Lung (tissue), 12 donors: ENCODE measurements around the gene TNNC2. TPM values are rescaled to one million over a fixed set of nuclear protein-coding genes. Genes with fewer than 3 reads are reported as not detected.
A peak's percentile ranks its signal among the peaks of the same experiment; 100 is the strongest.
"Not testable (repeated sequence)": the region's sequence is repeated elsewhere in the genome, so short reads cannot be mapped to it uniquely, and the experiment has no call there.

Experiments
- ATAC-seq: fragments of 200-7000 bp; cut with Tn5 transposase; one replicate; pipeline ENCODE4 v1.9.1; 2020; ENCODE audit warnings: moderate number of reproducible peaks; ENCODE audit not compliant: insufficient read depth, low FRiP score
- DNase-seq, 3 donors: peaks; one replicate each; pipeline ENCODE4 v3.0.0-alpha.2; 2013 to 2017
- H3K27ac ChIP-seq, 2 donors: one replicate each; pipeline ENCODE4 v1.5.1; 2013; ENCODE audit warnings: mild to moderate bottlenecking in 2 of 2, moderate library complexity in 2 of 2, control low read depth in 1 of 2, inconsistent platforms in 1 of 2, low read depth in 1 of 2, low read length in 1 of 2
- H3K27me3 ChIP-seq, 3 donors: one replicate each; pipeline ENCODE4 v1.5.1; 2013; ENCODE audit warnings: low read length in 2 of 3; ENCODE audit not compliant: control insufficient read depth in 3 of 3, insufficient read depth in 3 of 3
- H3K36me3 ChIP-seq, 4 donors: one replicate each; pipeline ENCODE4 v1.5.1; 2013; ENCODE audit warnings: low read length in 4 of 4, mild to moderate bottlenecking in 1 of 4, moderate library complexity in 1 of 4; ENCODE audit not compliant: control insufficient read depth in 4 of 4, insufficient read depth in 4 of 4
- H3K4me1 ChIP-seq, 5 donors: one replicate each; pipeline ENCODE4 v1.5.1; 2013; ENCODE audit warnings: low read length in 5 of 5, mild to moderate bottlenecking in 2 of 5, moderate library complexity in 1 of 5; ENCODE audit not compliant: control insufficient read depth in 5 of 5, insufficient read depth in 5 of 5
- H3K4me3 ChIP-seq: one replicate; pipeline ENCODE4 v1.5.1; 2013; ENCODE audit warnings: mild to moderate bottlenecking, control low read depth, moderate library complexity
- H3K9ac ChIP-seq, 2 donors: one replicate each; pipeline ENCODE4 v1.5.1; 2013; ENCODE audit warnings: low read length in 2 of 2, control low read depth in 1 of 2; ENCODE audit not compliant: insufficient read depth in 1 of 2
- H3K9me3 ChIP-seq, 4 donors: one replicate each; pipeline ENCODE4 v1.5.1; 2013; ENCODE audit warnings: low read length in 3 of 4, mild to moderate bottlenecking in 1 of 4, moderate library complexity in 1 of 4; ENCODE audit not compliant: control insufficient read depth in 4 of 4, insufficient read depth in 3 of 4
- CTCF ChIP-seq: IDR thresholded peaks from 2 replicates; pipeline ENCODE4 v1.5.1; 2012; ENCODE audit warnings: mild to moderate bottlenecking; ENCODE audit errors: control extremely low read depth, extremely low read depth
- WGBS, 2 donors: extraction: QIAGEN DNeasy Blood & Tissue Kit; methylation state at CpG; one replicate each; pipeline ENCODE4 v1.1.7; 2013; 5-methylcytosine and 5-hydroxymethylcytosine counted together
- polyA plus RNA-seq, 2 donors: library from polyadenylated mRNA; stranded (reverse); fragments of 200-250 nt; gene quantifications; one replicate each; pipeline ENCODE4 v1.2.1, GENCODE V29; 2013
- total RNA-seq, 2 donors: library from RNA; depleted of rRNA in 1 of 2; stranded (reverse); fragments of >200 nt in 1 of 2; gene quantifications; one replicate each; pipeline ENCODE4 v1.2.1, GENCODE V29; 2014 to 2021
- donor health status: control.
- donor health status: control.
- donor health status: Bipolar disorder and iron deficiency.
- donor health status: healthy.
- donor health status: DM: yes; HTN: yes; CAD: no.

Gene TNNC2
- total and polyA plus RNA-seq, 4 donors = 0.54 to 1.5 (median 1.1) TPM; not detected in 1

DNA sequence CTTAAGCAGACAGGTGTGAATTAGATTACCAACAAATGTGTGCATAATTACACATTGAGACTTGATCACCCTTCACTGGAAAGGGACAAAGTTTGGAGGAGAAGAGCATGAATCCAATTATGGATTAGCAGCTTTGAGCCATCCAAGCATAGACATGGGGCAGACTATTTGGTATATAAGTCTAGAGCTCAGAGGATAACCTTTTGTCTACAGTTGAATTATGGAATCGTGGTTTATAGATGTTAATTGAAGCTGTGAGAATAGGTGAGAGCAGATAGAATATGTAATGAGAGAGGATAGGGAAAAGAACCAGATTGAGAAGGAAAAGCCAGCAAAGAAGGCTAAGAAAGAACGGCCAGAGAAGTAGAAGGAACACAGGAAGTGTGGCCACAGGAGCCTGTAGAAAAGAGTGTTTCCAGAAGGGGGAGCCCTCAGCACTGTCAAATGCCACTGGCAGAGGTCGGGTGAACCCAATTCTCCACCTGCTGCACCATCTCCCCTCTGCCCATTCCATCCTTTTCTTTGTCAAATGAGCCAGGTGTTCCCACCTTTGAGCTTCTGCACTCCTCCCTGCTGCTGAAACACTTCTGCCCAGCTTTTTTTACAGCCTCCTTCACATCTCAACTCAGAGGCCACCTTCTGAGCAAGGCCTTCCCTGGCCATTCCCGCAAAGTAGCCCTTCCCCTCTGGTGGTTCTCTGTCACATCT lies 28.0 kb downstream of the TNNC2 start:
- Histone ChIP-seq H3K9ac (no peak overlapping the region), H3K27ac (no peak overlapping the region), H3K4me1 (no peaks in the 10 kb centered on the region), H3K4me3 (no peak overlapping the region), H3K36me3 (peaks cover 28 to 36% (median 35%) of the 10 kb centered on the region in 4 donors), H3K27me3 (no peaks in the 10 kb centered on the region), H3K9me3 (no peaks in the 10 kb centered on the region)
- ATAC-seq = peak; percentile 75
- peak; percentile 46 for TF ChIP-seq CTCF
- DNase-seq = peak; percentile 39 to 59 (median 43)
- WGBS, 2 donors = 34 to 36% methylated on average over 4 of the region's 4 CpGs

DNA sequence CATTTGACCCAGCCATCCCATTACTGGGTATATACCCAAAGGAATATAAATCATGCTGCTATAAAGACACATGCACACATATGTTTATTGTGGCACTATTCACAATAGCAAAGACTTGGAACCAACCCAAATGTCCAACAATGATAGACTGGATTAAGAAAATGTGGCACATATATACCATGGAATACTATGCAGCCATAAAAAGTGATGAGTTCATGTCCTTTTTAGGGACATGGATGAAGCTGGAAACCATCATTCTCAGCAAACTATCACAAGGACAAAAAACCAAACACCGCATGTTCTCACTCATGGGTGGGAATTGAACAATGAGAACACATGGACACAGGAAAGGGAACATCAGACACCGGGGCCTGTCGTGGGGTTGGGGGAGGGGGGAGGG lies 29.2 kb downstream of the TNNC2 start:
- peaks cover 20 to 31% (median 30%) of the 10 kb centered on the region in 4 donors for H3K36me3 ChIP-seq

GRCh38 chr20:45797510-45797909 lies 29.6 kb downstream of the TNNC2 start:
- WGBS, 2 donors = no CpG with 5 or more reads among the region's 1 CpG
- not testable (repeated sequence) for DNase-seq, H3K9me3 ChIP-seq, H3K27ac ChIP-seq, H3K9ac ChIP-seq, H3K27me3 ChIP-seq, H3K4me1 ChIP-seq, H3K4me3 ChIP-seq, ATAC-seq
- peaks cover 16 to 29% (median 27%) of the 10 kb centered on the region in 4 donors for H3K36me3 ChIP-seq

More for the DNA sequence above, 29.2 kb downstream of the TNNC2 start:
- ATAC-seq, DNase-seq, H3K4me1 ChIP-seq, H3K4me3 ChIP-seq, H3K9ac ChIP-seq, H3K9me3 ChIP-seq, H3K27ac ChIP-seq, H3K27me3 ChIP-seq: not testable (repeated sequence)
- WGBS, 2 donors = 85 to 94% methylated on average over 3 of the region's 3 CpGs

DNA sequence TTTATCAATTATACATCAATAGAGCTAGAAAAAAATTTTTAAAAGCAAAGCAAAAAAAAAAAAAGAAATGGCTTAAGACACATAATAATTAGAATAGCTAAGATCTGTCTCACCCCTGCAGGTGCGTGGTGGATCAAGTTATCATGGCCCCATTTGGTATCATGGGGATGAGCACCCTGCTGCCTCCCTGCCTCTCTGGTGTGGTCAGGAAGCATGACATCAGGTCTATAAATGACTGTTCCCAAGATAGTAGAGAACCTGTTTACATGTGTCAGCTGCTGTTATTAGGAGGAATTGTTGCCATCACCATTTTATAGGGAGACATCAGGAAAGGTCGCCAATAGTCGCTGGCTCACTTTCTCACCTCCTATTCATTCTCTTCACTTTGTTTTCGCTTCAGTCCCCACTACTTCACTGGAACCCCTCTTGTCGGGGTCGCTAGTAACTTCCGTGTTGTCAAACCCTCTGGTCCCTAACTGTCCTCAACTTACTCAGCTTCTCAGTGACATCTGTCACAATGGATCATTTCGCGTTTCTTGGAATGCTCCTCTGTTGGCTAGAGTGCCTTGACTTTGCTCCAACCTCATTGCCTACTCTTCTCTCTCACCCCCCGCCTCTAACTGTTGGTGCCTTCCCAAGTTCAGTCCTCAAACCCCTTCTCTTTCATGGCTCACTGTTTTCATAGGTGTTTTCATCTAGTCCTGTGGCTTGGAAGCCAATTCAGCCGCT lies 30.6 kb downstream of the TNNC2 start:
- H3K4me3 ChIP-seq = no peak overlapping the region
- H3K36me3 ChIP-seq = peaks cover 15 to 23% (median 23%) of the 10 kb centered on the region in 4 donors
- TF ChIP-seq CTCF = no peak
- H3K9ac ChIP-seq = no peak overlapping the region
- WGBS, 2 donors = 93 to 98% methylated on average over 11 of the region's 11 CpGs
- ATAC-seq (no peak), DNase-seq (no peak)
- no peak overlapping the region for H3K27ac ChIP-seq
- H3K9me3 ChIP-seq = no peaks in the 10 kb centered on the region
- H3K4me1 ChIP-seq = peaks cover 0 to 8% (median 4%) of the 10 kb centered on the region in 5 donors
- H3K27me3 ChIP-seq = no peaks in the 10 kb centered on the region
